K562 (cell line): ENCODE results near the gene WASF1. TPM values are rescaled to one million over a fixed set of nuclear protein-coding genes. Genes with fewer than 3 reads are reported as not detected.

Source experiments
- CTCFL ChIP-seq: IDR thresholded peaks from 2 replicates; pipeline ENCODE4 v1.6.1; 2011; ENCODE audit warnings: borderline replicate concordance, low read depth, mild to moderate bottlenecking, moderate library complexity, low read length; ENCODE audit not compliant: insufficient read depth, poor library complexity, severe bottlenecking
- E2F5 ChIP-seq: sonication (generic); formaldehyde crosslinking; IDR thresholded peaks from 2 replicates; pipeline ENCODE4 v1.8.0; 2022; ENCODE audit warnings: mild to moderate bottlenecking, missing genetic modification reagents
- EP300 ChIP-seq: IDR thresholded peaks from 2 replicates; pipeline ENCODE4 v1.6.1; 2012; ENCODE audit warnings: low read length, improper control_type of control experiment
- ESRRA ChIP-seq: fragments of 450-650 bp; IDR thresholded peaks from 2 replicates; pipeline ENCODE4 v1.6.1; 2014; ENCODE audit warnings: low read depth, mild to moderate bottlenecking, moderate library complexity, borderline replicate concordance
- GABPB2 ChIP-seq: fragments of 250-450 bp; sonication (Bioruptor Pico); conservative IDR thresholded peaks from 2 replicates; pipeline ENCODE4 v1.5.1; 2021; ENCODE audit warnings: mild to moderate bottlenecking
- HLTF ChIP-seq: fragments of 450-650 bp; IDR thresholded peaks from 2 replicates; pipeline ENCODE4 v1.6.1; 2016
- HNRNPL ChIP-seq: fragments of 200-400 bp; formaldehyde crosslinking; IDR thresholded peaks from 2 replicates; pipeline ENCODE4 v1.6.1; 2017; ENCODE audit warnings: low read depth, mild to moderate bottlenecking, low read length
- KAT8 ChIP-seq: fragments of 450-650 bp; IDR thresholded peaks from 2 replicates; pipeline ENCODE4 v1.6.1; 2016; ENCODE audit warnings: low read depth, mild to moderate bottlenecking
- L3MBTL2 ChIP-seq: fragments of 450-650 bp; IDR thresholded peaks from 2 replicates; pipeline ENCODE4 v1.6.1; 2016; ENCODE audit warnings: mild to moderate bottlenecking, moderate library complexity
- NFRKB ChIP-seq: fragments of 450-650 bp; IDR thresholded peaks from 2 replicates; pipeline ENCODE4 v1.6.1; 2016; ENCODE audit warnings: low read depth
- NONO ChIP-seq, 2 experiments: fragments of 200-400 bp in 1 of 2; fragments of 450-650 bp in 1 of 2; formaldehyde crosslinking in 1 of 2; IDR thresholded peaks; 2 replicates each; pipeline ENCODE4 v1.6.1; 2017; ENCODE audit warnings: low read depth in 2 of 2, mild to moderate bottlenecking in 2 of 2, moderate library complexity in 2 of 2, low read length in 1 of 2
- NR3C1 ChIP-seq: sonication (generic); formaldehyde crosslinking; IDR thresholded peaks from 2 replicates; pipeline ENCODE4 v1.8.1; 2022; ENCODE audit warnings: missing genetic modification reagents
- PHF21A ChIP-seq: fragments of 450-650 bp; IDR thresholded peaks from 2 replicates; pipeline ENCODE4 v1.6.1; 2017; ENCODE audit warnings: low read depth, borderline replicate concordance
- POLR2AphosphoS5 ChIP-seq: IDR thresholded peaks from 2 replicates; pipeline ENCODE4 v1.6.1; 2011; ENCODE audit warnings: mild to moderate bottlenecking, low read depth, low read length, moderate library complexity; ENCODE audit not compliant: control insufficient read depth, insufficient read depth
- PTRF ChIP-seq: fragments of 450-650 bp; IDR thresholded peaks from 2 replicates; pipeline ENCODE4 v1.6.1; 2016; ENCODE audit warnings: mild to moderate bottlenecking, missing genetic modification characterization, missing compliant biosample characterization
- SMARCA4 ChIP-seq: fragments of 450-650 bp; IDR thresholded peaks from 2 replicates; pipeline ENCODE4 v1.6.1; 2016
- SRSF3 ChIP-seq: fragments of 200-400 bp; formaldehyde crosslinking; IDR thresholded peaks from 2 replicates; pipeline ENCODE4 v1.6.1; 2016; ENCODE audit warnings: mild to moderate bottlenecking, low read length, moderate library complexity; ENCODE audit not compliant: insufficient read depth
- TAF9B ChIP-seq: fragments of 450-650 bp; IDR thresholded peaks from 2 replicates; pipeline ENCODE4 v1.6.1; 2018; ENCODE audit warnings: mild to moderate bottlenecking; ENCODE audit not compliant: partially characterized antibody
- TBL1XR1 ChIP-seq, 2 experiments: IDR thresholded peaks; 2 replicates each; pipeline ENCODE4 v1.6.1; 2012; ENCODE audit warnings: improper control_type of control experiment in 2 of 2, low read length in 2 of 2, mild to moderate bottlenecking in 1 of 2
- ZBTB8A ChIP-seq: fragments of 450-650 bp; IDR thresholded peaks from 2 replicates; pipeline ENCODE4 v1.6.1; 2018; ENCODE audit warnings: mild to moderate bottlenecking, moderate library complexity; ENCODE audit not compliant: partially characterized antibody
- ZEB2 ChIP-seq: fragments of 450-650 bp; IDR thresholded peaks from 2 replicates; pipeline ENCODE4 v1.6.1; 2016
- ZNF592 ChIP-seq: fragments of 450-650 bp; IDR thresholded peaks from 2 replicates; pipeline ENCODE4 v1.6.1; 2017; ENCODE audit warnings: antibody characterized with exemption, mild to moderate bottlenecking
- polyA plus RNA-seq, 8 experiments: library from polyadenylated mRNA; depleted of rRNA in 4 of 8; stranded (reverse) in 5 of 8; unstranded in 3 of 8; fragments of >200 nt; fragmentation: Nextera tagmentation in 2 of 8; fragmentation: Illumina TruSeq in 1 of 8; extraction: Ambion mirVana in 2 of 8; extraction: Trizol in 1 of 8; gene quantifications; 2 replicates each; pipeline versions ENCODE4 v1.2.1 to v1.2.3, GENCODE V29; 2011 to 2014; ENCODE audit warnings: inconsistent platforms in 1 of 8, missing spikeins in 1 of 8
- total RNA-seq, 7 experiments: library from RNA; depleted of rRNA in 6 of 7; stranded (reverse); fragments of >200 nt in 6 of 7; fragmentation: Illumina TruSeq in 2 of 7; extraction: Trizol in 2 of 7; gene quantifications; 2 replicates each; pipeline versions ENCODE4 v1.2.1 to v1.2.3, GENCODE V29; 2011 to 2021; ENCODE audit warnings: low replicate concordance in 1 of 7

WASF1 gene
- total and polyA plus RNA-seq, 9 of the 15 experiments (the other 6 are each of a cell fraction or from before 2014, with no cell fraction given) = 2.1 to 18.2 (median 7.4) TPM

GRCh38 chr6:110180228-110181008 is 948 bp upstream of the WASF1 start, which contains the start of gene CDC40 (continued):
- TF ChIP-seq TBL1XR1 (IDR thresholded peaks at IDR 0.05; ENCODE audit: low read length in 2 of 2) (0 out of 4 replicates have a peak, but pooled peaks of 1 of the 2 experiments have one; percentile 11), ESRRA (no peak), E2F5 (0 out of 2 replicates have a peak, but pooled peaks have one; percentile 62), HNRNPL (no peak), PHF21A (peak; percentile 97), POLR2AphosphoS5 (peak; percentile 39; the same call in 1 of the 2 replicates), ZBTB8A (peak; percentile 72), SRSF3 (no peak), SMARCA4 (0 out of 2 replicates have a peak, but pooled peaks have one; percentile 32), NONO (IDR thresholded peaks at IDR 0.05; ENCODE audit: low read depth in 2 of 2, low read length in 1 of 2) (no peak), KAT8 (no peak), ZEB2 (no peak), HLTF (no peak), CTCFL (no peak), GABPB2 (CRISPR knock-in tag) (no peak), TAF9B (peak; percentile 57), NR3C1 (no peak), PTRF (tag) (no peak), NFRKB (0 out of 2 replicates have a peak, but pooled peaks have one; percentile 61), ZNF592 (no peak), L3MBTL2 (no peak), EP300 (no peak)
